Spleen (tissue), 7 donors: ENCODE measurements around the gene MTFR2.

Source experiments
- POLR2A ChIP-seq, 3 donors: fragments of 450-650 bp; IDR thresholded peaks; one replicate each; pipeline ENCODE4 v1.5.1; 2017; ENCODE audit warnings: antibody characterized with exemption in 3 of 3, mild to moderate bottlenecking in 1 of 3
- POLR2AphosphoS5 ChIP-seq, 3 donors: sonication (generic); formaldehyde crosslinking; IDR thresholded peaks; one replicate each; pipeline ENCODE4 v1.5.1; 2017; ENCODE audit warnings: antibody characterized with exemption in 3 of 3
- TF ChIP-seq, protein P1 (sequence below), 11 experiments: fragments of 200-600 bp in 7 of 11; fragments of 450-650 bp in 4 of 11; sonication (generic) in 4 of 11; IDR thresholded peaks in 8 of 11; conservative IDR thresholded peaks in 3 of 11; 1 replicate in 7 of 11; 2 replicates in 4 of 11; pipeline versions ENCODE4 v1.4.0 to v1.8.0; 2016 to 2021; ENCODE audit warnings: antibody characterized with exemption in 11 of 11, inconsistent platforms in 4 of 11, mild to moderate bottlenecking in 1 of 11
- donor health status: DM: no; HTN: no; CAD: no; lungs with moderate emphysema.
- donor health status: DM: no; HTN: no; CAD: no.
- donor health status: DM: no; HTN: no; CAD: no.

DNA sequence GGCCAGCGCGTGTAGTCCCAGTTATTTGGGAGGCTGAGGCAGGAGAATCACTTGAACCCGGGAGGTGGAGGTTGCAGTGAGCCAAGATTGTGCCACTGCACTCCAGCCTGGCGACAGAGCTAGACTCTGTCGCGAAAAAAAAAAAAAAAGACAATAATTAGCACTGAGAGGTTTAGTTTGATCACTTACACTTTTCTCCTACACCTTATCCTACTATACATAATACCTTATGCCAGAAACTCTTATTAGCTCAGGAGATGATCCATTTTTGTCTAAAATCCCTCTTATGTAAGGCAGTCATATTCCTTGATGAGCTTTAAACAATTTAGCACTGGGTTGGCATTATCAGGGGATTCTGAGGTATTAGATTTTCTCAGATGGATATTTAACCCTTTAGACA, 3.6 kb upstream of the MTFR2 start:
- TF ChIP-seq POLR2A (IDR thresholded peaks at IDR 0.05): no peak
- TF ChIP-seq, protein P1, sequence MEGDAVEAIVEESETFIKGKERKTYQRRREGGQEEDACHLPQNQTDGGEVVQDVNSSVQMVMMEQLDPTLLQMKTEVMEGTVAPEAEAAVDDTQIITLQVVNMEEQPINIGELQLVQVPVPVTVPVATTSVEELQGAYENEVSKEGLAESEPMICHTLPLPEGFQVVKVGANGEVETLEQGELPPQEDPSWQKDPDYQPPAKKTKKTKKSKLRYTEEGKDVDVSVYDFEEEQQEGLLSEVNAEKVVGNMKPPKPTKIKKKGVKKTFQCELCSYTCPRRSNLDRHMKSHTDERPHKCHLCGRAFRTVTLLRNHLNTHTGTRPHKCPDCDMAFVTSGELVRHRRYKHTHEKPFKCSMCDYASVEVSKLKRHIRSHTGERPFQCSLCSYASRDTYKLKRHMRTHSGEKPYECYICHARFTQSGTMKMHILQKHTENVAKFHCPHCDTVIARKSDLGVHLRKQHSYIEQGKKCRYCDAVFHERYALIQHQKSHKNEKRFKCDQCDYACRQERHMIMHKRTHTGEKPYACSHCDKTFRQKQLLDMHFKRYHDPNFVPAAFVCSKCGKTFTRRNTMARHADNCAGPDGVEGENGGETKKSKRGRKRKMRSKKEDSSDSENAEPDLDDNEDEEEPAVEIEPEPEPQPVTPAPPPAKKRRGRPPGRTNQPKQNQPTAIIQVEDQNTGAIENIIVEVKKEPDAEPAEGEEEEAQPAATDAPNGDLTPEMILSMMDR (IDR thresholded peaks at IDR 0.05 in 8 of 11, conservative IDR thresholded peaks at IDR 0.05 in 3 of 11): no peak
- peak in 1 of 3 donors; percentile 9 for TF ChIP-seq POLR2AphosphoS5 (IDR thresholded peaks at IDR 0.05)
